ENCODE measurements around the gene ADAMTS12.

DNA sequence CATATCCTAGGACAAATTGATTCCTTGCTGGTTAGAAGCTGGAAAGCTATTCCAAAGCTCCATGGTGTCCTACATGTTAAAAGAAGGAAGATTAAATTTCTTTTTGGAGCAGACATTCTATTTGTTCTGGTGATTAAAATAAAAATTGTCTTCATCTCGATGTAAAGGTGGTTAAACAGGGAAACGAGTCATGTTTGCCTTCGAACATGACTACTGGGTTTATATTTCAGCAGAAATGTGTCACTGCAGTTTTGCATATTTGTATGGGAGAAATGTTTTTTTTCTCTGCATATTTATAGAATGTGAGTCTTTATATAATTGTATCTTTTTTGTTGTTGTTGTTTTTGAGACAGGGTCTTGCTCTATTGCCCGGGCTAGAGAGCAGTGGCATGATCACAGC is 36.4 kb downstream of the ADAMTS12 start:
- TF ChIP-seq GATA3 (IDR thresholded peaks at IDR 0.05; ENCODE audit: low read depth, low read length) (no peak), GATA2 (IDR thresholded peaks at IDR 0.05; ENCODE audit: low read depth, low read length) (no peak)

Measured in SH-SY5Y (cell line).